GM12864 (cell line): ENCODE measurements around the gene SLC3A2.

ENCODE experiments used
- DNase-seq: peaks from one replicate; pipeline ENCODE4 v3.0.0-alpha.2; 2011; ENCODE audit warnings: low read depth
- H3K4me3 ChIP-seq: 2 replicates; pipeline ENCODE4 v1.5.1; 2011; ENCODE audit warnings: mild to moderate bottlenecking, low read depth, low read length, control low read depth
- TF ChIP-seq, protein P1 (sequence below): IDR thresholded peaks from 2 replicates; pipeline ENCODE4 v1.5.1; 2011; ENCODE audit warnings: low read depth, mild to moderate bottlenecking, moderate library complexity, low read length, control low read depth, inconsistent platforms; ENCODE audit errors: missing control alignments

Gene SLC3A2

DNA sequence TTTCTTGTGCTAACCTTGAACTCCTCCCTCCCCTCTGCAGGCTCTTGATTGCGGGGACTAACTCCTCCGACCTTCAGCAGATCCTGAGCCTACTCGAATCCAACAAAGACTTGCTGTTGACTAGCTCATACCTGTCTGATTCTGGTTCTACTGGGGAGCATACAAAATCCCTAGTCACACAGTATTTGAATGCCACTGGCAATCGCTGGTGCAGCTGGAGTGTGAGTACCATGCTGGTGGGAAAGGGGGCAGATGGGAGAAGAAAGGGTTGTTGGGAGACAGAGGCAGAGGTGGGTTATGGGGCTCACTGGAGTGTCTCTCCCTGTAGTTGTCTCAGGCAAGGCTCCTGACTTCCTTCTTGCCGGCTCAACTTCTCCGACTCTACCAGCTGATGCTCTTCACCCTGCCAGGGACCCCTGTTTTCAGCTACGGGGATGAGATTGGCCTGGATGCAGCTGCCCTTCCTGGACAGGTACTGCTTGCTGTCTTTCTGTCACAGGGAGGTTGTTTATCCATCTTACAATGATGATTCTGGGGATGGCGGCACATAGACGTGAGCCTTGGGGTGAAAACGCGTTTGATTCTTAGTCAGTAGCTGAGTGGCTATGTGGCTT lies 4.5 kb downstream of the SLC3A2 start:
- no peak for DNase-seq
- no peak overlapping the region for H3K4me3 ChIP-seq
- TF ChIP-seq, protein P1, sequence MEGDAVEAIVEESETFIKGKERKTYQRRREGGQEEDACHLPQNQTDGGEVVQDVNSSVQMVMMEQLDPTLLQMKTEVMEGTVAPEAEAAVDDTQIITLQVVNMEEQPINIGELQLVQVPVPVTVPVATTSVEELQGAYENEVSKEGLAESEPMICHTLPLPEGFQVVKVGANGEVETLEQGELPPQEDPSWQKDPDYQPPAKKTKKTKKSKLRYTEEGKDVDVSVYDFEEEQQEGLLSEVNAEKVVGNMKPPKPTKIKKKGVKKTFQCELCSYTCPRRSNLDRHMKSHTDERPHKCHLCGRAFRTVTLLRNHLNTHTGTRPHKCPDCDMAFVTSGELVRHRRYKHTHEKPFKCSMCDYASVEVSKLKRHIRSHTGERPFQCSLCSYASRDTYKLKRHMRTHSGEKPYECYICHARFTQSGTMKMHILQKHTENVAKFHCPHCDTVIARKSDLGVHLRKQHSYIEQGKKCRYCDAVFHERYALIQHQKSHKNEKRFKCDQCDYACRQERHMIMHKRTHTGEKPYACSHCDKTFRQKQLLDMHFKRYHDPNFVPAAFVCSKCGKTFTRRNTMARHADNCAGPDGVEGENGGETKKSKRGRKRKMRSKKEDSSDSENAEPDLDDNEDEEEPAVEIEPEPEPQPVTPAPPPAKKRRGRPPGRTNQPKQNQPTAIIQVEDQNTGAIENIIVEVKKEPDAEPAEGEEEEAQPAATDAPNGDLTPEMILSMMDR, result no peak

DNA sequence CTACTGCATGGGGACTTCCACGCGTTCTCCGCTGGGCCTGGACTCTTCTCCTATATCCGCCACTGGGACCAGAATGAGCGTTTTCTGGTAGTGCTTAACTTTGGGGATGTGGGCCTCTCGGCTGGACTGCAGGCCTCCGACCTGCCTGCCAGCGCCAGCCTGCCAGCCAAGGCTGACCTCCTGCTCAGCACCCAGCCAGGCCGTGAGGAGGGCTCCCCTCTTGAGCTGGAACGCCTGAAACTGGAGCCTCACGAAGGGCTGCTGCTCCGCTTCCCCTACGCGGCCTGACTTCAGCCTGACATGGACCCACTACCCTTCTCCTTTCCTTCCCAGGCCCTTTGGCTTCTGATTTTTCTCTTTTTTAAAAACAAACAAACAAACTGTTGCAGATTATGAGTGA lies 7.7 kb downstream of the SLC3A2 start:
- TF ChIP-seq, protein P1, result no peak
- no peak for DNase-seq
- no peak overlapping the region for H3K4me3 ChIP-seq

DNA sequence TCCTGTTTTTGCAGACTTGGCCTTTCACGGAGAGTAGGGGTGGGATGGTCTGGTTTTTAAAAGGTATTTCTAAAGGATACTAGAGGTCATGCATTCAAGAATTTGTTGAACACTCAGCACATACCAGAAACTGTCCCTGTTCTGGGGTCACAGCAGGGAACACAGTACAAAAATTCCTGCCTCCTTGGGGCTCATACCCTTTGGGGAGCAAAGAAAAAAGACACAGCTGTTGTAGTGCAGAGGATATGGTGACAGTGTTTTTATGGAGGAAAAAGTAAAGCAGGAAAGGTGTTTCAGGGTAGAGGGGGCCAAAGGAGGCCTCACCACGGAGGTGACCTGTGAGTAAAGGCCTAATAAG lies 8.4 kb downstream of the SLC3A2 start:
- no peak overlapping the region for H3K4me3 ChIP-seq
- TF ChIP-seq, protein P1, result no peak
- DNase-seq, result no peak

DNA sequence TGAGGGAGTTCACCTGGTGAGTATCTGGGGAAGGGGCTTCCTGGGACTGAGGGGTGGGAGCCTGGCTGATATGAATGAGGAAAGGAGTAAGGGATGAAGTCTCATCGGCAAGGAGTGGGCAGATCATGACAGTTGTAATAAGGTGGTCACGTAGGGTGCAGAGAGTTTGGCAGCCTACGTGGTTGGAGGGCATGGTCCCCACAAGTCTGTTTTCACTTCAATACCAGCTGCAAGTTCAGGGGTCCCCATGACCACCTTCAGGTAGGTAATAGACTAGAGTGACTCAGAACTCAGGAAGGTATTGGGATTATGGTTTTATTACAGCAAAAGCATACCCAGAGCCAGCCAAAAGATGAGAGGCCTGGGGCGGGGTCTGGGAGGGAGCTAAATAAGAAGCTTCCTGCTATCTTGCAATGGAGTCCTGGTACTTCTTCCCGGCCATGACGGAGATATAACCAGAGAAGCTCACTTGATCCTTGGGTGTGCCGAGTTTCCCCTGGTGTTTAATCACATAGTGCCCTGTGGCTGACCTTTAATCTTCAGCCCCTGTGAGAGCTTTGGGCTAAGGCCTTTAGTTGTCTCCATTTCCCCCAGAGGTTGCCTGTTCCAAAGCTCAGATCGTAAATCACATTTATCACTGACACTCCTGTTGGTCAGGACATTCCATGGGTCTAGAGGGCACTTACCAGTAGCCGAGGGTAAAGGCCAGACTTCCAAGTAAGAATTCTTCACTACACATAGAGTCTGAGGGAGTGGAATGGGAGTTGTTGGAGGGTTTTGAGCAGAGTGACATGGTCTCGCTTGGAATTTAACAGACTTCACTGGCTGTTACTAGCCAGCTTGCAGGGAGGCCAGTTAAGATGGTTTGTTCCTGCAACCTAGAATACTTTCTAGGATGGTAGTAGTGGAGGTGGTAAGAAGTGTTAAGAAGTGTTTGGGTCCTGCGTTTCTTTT lies 9.1 kb downstream of the SLC3A2 start:
- TF ChIP-seq, protein P1, result no peak
- H3K4me3 ChIP-seq, result no peak overlapping the region
- no peak for DNase-seq

DNA sequence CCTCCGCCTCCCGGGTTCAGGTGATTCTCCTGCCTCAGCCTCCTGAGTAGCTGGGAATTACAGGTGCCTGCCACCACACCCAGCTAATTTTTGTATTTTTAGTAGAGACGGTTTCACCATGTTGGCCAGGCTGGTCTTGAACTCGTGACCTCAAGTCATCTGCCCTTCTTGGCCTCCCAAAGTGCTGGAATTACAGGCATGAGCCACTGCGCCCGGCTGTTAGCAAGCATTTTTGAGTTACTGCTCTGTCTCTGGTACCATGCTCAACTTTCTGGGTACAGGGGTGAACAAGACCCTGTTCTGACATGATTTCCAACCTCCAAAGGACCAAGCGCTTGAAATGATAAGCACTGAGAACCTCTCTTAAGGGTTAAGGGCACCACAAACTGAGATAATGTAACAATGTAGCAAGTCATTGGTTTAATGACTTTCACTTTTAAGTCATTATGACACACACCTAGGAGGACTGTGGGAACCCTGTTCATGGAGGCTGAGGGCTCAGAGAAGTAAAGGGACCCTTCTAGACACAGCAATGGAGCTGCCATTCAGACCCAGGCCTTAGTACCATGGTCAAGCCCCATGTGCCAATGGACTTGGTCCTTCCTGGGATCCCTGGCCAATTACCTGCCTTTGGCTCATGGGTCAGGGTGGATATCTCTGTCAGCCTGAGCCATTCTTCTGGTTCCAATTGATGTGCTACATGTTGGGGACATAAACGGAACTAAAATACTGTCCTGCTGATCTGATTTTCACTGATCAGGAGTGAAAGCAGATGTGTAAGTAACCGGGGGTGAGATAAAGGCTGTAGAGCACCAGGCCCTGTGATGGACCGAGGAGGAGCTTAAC lies 11.6 kb downstream of the SLC3A2 start:
- DNase-seq, result no peak
- no peak overlapping the region for H3K4me3 ChIP-seq
- TF ChIP-seq, protein P1, result no peak

DNA sequence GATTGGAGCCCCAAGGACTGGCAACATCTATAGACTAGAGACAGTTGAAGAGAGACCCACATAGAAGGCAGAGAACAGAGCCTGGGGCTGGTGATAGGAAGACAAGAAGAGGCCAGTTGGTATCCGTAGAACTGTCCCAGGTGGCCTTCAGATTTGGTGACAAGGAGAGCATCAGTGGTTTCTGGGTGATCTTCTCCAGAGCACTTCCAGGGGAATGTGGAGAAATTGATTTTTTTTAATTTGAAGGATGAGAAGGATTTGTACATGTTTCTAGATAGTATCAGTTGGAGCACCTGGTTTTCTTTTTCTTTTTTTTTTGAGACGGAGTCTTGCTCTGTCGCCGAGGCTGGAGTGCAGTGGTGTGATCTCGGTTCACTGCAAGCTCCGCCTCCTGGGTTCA lies 14.8 kb downstream of the SLC3A2 start:
- TF ChIP-seq, protein P1, result no peak
- DNase-seq, result no peak

More for the DNA sequence above, 14.8 kb downstream of the SLC3A2 start:
- no peak overlapping the region for H3K4me3 ChIP-seq
